ENCODE measurements around the gene PUS3. TPM values are rescaled to one million over a fixed set of nuclear protein-coding genes. Genes with fewer than 3 reads are reported as not detected.

PUS3 gene
- total RNA-seq, 4 donors from 2014 or later, result 2.5 to 7.9 (median 5.8) TPM

DNA sequence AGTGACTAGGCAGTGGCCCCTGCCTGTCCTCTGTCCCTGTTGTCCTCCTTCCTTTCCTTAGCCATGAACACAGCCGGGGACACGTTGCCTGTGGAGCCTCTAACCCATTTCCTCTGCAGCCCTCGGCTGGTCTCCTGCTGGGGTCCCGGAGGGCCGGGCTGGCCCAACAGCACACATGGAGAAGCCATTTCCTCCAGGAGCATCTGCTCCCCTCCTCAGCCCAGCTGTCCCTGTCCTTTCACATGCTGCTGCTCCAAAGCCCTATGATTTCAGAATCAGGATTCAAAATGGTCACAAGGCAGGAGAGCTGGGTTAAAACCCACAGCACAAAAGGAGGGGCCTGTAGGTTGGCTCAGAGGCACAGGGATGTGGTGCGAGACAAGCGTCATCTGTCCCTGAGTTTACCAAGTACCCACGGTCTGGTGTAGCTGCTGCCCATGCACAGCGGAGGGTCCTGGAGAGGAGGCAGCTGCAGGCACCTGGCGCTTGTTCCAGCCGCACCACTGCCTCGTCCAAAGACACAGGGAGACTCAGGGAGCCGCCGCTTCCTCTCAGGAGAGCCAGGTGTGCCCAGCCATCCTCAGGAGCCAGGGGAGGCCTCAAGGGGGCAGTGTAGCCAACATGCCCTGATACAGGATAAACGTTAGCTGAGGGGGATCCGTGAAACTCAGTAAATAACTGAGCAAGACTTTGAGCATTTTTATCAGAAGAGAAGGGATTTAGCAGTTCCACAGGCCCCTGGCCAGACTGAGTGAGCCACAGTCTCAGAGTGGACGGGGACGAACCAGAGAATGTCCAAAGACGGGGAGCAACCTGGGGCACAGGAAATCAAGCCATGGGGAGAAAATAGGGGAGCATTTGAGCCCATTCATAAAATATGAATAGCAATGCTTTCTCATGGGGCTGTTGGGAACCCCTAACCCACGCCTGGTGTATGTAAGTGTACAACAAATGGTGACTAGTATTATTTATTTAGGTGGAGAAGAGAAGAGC is 38.9 kb upstream of the PUS3 start:
- TF ChIP-seq POLR2A (IDR thresholded peaks at IDR 0.05) (no peak), CTCF (IDR thresholded peaks at IDR 0.05) (peak in 5 of 6 experiments; percentile 9 to 64 (median 49))
- H3K9me3 ChIP-seq, result no peaks in the 10 kb centered on the region
- H3K4me1 ChIP-seq, result no peaks in the 10 kb centered on the region
- no peaks in the 10 kb centered on the region for H3K27me3 ChIP-seq
- peak; percentile 22 to 72 (median 71) for DNase-seq
- no peaks in the 10 kb centered on the region for H3K36me3 ChIP-seq
- no peak overlapping the region for H3K27ac ChIP-seq
- H3K4me3 ChIP-seq, result no peak overlapping the region

GRCh38 chr11:125941267-125941618 is 38.2 kb upstream of the PUS3 start:
- Histone ChIP-seq H3K4me1 (no peaks in the 10 kb centered on the region), H3K36me3 (no peaks in the 10 kb centered on the region), H3K4me3 (no peak overlapping the region), H3K9me3 (no peaks in the 10 kb centered on the region), H3K27me3 (no peaks in the 10 kb centered on the region), H3K27ac (no peak overlapping the region)
- DNase-seq, result no peak
- TF ChIP-seq POLR2A (IDR thresholded peaks at IDR 0.05) (no peak), CTCF (IDR thresholded peaks at IDR 0.05) (no peak)

GRCh38 chr11:125940145-125940544 is 37.1 kb upstream of the PUS3 start:
- H3K27ac ChIP-seq, result no peak overlapping the region
- TF ChIP-seq CTCF (IDR thresholded peaks at IDR 0.05) (no peak), POLR2A (IDR thresholded peaks at IDR 0.05) (no peak)
- H3K4me3 ChIP-seq, result no peak overlapping the region
- H3K4me1 ChIP-seq, result no peaks in the 10 kb centered on the region
- no peaks in the 10 kb centered on the region for H3K9me3 ChIP-seq
- no peaks in the 10 kb centered on the region for H3K27me3 ChIP-seq
- no peak for DNase-seq
- H3K36me3 ChIP-seq, result no peaks in the 10 kb centered on the region

DNA sequence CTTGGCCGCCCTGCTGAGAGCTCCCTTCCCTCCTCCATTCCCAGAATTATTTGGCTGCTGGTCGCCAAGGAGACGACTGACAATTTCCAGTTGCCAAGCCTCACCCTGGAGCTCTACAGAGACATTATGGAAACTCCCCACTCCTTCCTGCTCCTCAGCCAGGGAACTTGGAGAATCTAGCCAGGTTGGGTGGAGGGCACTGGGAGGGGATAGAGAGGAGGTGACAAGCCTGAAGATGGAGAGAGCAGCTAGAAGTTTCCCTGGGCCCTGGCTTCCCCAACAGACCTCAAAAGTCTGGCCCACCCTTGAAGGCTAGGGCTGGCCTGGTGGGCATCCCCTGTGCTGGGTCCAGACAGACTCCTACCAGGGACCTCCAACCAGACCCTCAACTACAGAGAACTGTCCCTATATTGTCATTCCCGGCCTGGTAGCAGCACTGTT is 36.1 kb upstream of the PUS3 start:
- TF ChIP-seq POLR2A (IDR thresholded peaks at IDR 0.05) (no peak), CTCF (IDR thresholded peaks at IDR 0.05) (no peak)
- Histone ChIP-seq H3K36me3 (no peaks in the 10 kb centered on the region), H3K4me1 (no peaks in the 10 kb centered on the region), H3K4me3 (no peak overlapping the region), H3K27ac (no peak overlapping the region), H3K9me3 (no peaks in the 10 kb centered on the region), H3K27me3 (no peaks in the 10 kb centered on the region)
- no peak for DNase-seq

- H3K27ac ChIP-seq, result no peak overlapping the region
- peak in 1 of 3 donors; percentile 32 for DNase-seq
- no peaks in the 10 kb centered on the region for H3K27me3 ChIP-seq
- no peaks in the 10 kb centered on the region for H3K36me3 ChIP-seq
- H3K4me1 ChIP-seq, result no peaks in the 10 kb centered on the region
- H3K9me3 ChIP-seq, result no peaks in the 10 kb centered on the region
- no peak overlapping the region for H3K4me3 ChIP-seq
- TF ChIP-seq POLR2A (IDR thresholded peaks at IDR 0.05) (no peak), CTCF (IDR thresholded peaks at IDR 0.05) (no peak)
These were observed 35.4 kb upstream of the PUS3 start for GRCh38 chr11:125938418-125938817.

Data from Peyer's patch (tissue), 4 donors.